Panc1 (cell line): Measurements from ENCODE around the gene UBE2M. TPM values are rescaled to one million over a fixed set of nuclear protein-coding genes. Genes with fewer than 3 reads are reported as not detected.

ENCODE experiments used
- ATAC-seq: fragments of 200-7000 bp; cut with Tn5 transposase; 2 replicates; pipeline ENCODE4 v1.9.1; 2020; ENCODE audit warnings: mild to moderate bottlenecking, moderate library complexity
- BruUV-seq: library from RNA; stranded (reverse); fragments of 400-500 nt; replicated peaks from 2 replicates; lab custom pipeline; 2021; lab: Mats Ljungman, UMichigan
- CTCF ChIA-PET: fragments of 300-600 bp; sonication (Branson Sonifier 250); formaldehyde crosslinking; loops from one replicate; lab custom pipeline; 2022; ENCODE audit warnings: antibody characterized with exemption; lab: Charles Lee
- POLR2A ChIA-PET: fragments of 300-600 bp; sonication (Branson Sonifier 250); formaldehyde crosslinking; loops from one replicate; lab custom pipeline; 2022; ENCODE audit warnings: antibody characterized with exemption; lab: Charles Lee
- DNase-seq: peaks from one replicate; pipeline ENCODE4 v3.0.0-alpha.2; 2010; ENCODE audit warnings: low read depth, low spot score
- H3K27ac ChIP-seq: 2 replicates; pipeline ENCODE4 v1.5.1; 2011; ENCODE audit warnings: mild to moderate bottlenecking, low read length, inconsistent platforms
- H3K27me3 ChIP-seq: fragments of 200-500 bp; sonication (Bioruptor generic); 2 replicates; pipeline ENCODE4 v1.6.0; 2014; ENCODE audit warnings: low read length, inconsistent platforms; ENCODE audit not compliant: control insufficient read depth, insufficient read depth
- H3K36me3 ChIP-seq: fragments of 200-500 bp; sonication (Bioruptor generic); 2 replicates; pipeline ENCODE4 v1.5.1; 2014; ENCODE audit warnings: inconsistent platforms, mild to moderate bottlenecking, low read length, moderate library complexity; ENCODE audit not compliant: control insufficient read depth, insufficient read depth
- H3K4me1 ChIP-seq: 2 replicates; pipeline ENCODE4 v1.5.1; 2011; ENCODE audit warnings: inconsistent platforms, mild to moderate bottlenecking, low read length, moderate library complexity; ENCODE audit not compliant: control insufficient read depth, insufficient read depth
- H3K4me3 ChIP-seq, 2 experiments: 2 replicates each; pipeline ENCODE4 v1.5.1; 2011 to 2012; ENCODE audit warnings: low read depth in 2 of 2, low read length in 2 of 2, mild to moderate bottlenecking in 2 of 2, inconsistent platforms in 1 of 2, moderate library complexity in 1 of 2
- H3K9me3 ChIP-seq: fragments of 200-500 bp; sonication (Bioruptor generic); 2 replicates; pipeline ENCODE4 v1.5.1; 2014; ENCODE audit warnings: low read depth, mild to moderate bottlenecking, inconsistent platforms, low read length, moderate library complexity; ENCODE audit not compliant: control insufficient read depth, insufficient read depth
- POLR2AphosphoS5 ChIP-seq: IDR thresholded peaks from 2 replicates; pipeline ENCODE4 v1.6.1; 2012; ENCODE audit warnings: mild to moderate bottlenecking, low read depth, low read length, moderate library complexity
- REST ChIP-seq, 2 experiments: IDR thresholded peaks; 2 replicates each; pipeline ENCODE4 v1.6.1; 2011 to 2012; ENCODE audit warnings: low read depth in 2 of 2, control low read depth in 1 of 2, low read length in 1 of 2, mild to moderate bottlenecking in 1 of 2, moderate library complexity in 1 of 2; ENCODE audit not compliant: insufficient read depth in 1 of 2
- SIN3A ChIP-seq: IDR thresholded peaks from 2 replicates; pipeline ENCODE4 v1.6.1; 2012; ENCODE audit warnings: low read depth, mild to moderate bottlenecking, low read length, moderate library complexity, borderline replicate concordance; ENCODE audit not compliant: insufficient read depth
- TCF7L2 ChIP-seq: IDR thresholded peaks from 2 replicates; pipeline ENCODE4 v1.6.1; 2011; ENCODE audit warnings: mild to moderate bottlenecking, low read depth, low read length, inconsistent platforms
- in situ Hi-C: cut with HindIII; loops from 2 replicates; pipeline ENCODE4 v1.10.0; 2016; ENCODE audit warnings: low sequenced_read_pairs, low pct_unique_long_range_greater_than_20kb
- intact Hi-C: fragments of 100-400 bp; cut with micrococcal nuclease; formaldehyde crosslinking; loops from one replicate; pipeline ENCODE4 v1.10.0; 2022; ENCODE audit not compliant: unreplicated experiment
- total RNA-seq: library from RNA; stranded (reverse); gene quantifications from one replicate; pipeline ENCODE4 v1.2.1, GENCODE V29; 2021; ENCODE audit not compliant: unreplicated experiment
- TF ChIP-seq, protein P1 (sequence below): fragments of 450-650 bp; IDR thresholded peaks from 2 replicates; pipeline ENCODE4 v1.5.1; 2017; ENCODE audit warnings: mild to moderate bottlenecking

UBE2M gene
- total RNA-seq, 1 experiment from 2014 or later, result 189 TPM

DNA sequence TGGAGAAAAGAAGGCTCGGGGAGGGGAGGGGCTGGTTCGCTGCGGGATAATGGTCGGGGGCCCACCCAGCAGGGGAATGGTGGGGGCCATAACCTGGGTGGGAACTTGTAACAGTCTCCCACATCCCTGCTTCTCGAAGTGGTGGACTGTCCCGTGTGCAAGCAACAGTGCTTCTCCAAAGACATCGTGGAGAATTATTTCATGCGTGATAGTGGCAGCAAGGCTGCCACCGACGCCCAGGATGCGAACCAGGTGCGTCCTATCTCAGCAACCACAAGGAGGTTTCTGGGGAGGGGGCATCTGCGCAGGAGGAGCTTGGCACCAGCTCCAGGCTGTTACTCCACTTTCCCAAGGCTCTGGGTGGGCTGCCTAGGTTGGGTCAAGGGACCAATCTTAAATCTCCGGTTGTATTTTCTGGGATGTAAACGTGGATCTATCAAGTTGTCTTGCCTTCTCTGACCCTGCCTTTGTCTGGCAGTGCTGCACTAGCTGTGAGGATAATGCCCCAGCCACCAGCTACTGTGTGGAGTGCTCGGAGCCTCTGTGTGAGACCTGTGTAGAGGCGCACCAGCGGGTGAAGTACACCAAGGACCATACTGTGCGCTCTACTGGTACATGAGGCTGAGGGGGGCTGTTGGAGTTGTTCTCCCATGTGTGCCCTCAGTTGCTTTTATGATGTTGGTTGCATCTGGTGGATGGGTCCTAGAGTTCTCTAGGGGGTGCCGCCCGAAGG, 13.0 kb downstream of the UBE2M start:
- peaks cover 4% of the 10 kb centered on the region; the same call in 1 of the 2 replicates for H3K27me3 ChIP-seq
- ATAC-seq (no peak), DNase-seq (no peak)
- peak overlapping the region; percentile 92 for H3K27ac ChIP-seq
- in situ Hi-C loops, result no loop called here
- TF ChIP-seq SIN3A (no peak), TCF7L2 (no peak), POLR2AphosphoS5 (0 out of 2 replicates have a peak, but pooled peaks have one; percentile 20), REST (IDR thresholded peaks at IDR 0.05; ENCODE audit: insufficient read depth in 1 of 2, low read depth in 2 of 2, low read length in 1 of 2) (no peak)
- TF ChIP-seq, protein P1, sequence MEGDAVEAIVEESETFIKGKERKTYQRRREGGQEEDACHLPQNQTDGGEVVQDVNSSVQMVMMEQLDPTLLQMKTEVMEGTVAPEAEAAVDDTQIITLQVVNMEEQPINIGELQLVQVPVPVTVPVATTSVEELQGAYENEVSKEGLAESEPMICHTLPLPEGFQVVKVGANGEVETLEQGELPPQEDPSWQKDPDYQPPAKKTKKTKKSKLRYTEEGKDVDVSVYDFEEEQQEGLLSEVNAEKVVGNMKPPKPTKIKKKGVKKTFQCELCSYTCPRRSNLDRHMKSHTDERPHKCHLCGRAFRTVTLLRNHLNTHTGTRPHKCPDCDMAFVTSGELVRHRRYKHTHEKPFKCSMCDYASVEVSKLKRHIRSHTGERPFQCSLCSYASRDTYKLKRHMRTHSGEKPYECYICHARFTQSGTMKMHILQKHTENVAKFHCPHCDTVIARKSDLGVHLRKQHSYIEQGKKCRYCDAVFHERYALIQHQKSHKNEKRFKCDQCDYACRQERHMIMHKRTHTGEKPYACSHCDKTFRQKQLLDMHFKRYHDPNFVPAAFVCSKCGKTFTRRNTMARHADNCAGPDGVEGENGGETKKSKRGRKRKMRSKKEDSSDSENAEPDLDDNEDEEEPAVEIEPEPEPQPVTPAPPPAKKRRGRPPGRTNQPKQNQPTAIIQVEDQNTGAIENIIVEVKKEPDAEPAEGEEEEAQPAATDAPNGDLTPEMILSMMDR, result no peak
- CTCF ChIA-PET, result no interaction called here
- intact Hi-C loops, result no loop called here
- BruUV-seq, result no TSS peak
- POLR2A ChIA-PET, result interaction anchor here (0.6 kb wide), 1 partner anchor 29 kb away, joined by 6 read pairs; no protein-coding TSS in a partner anchor
- H3K36me3 ChIP-seq, result peaks cover 38% of the 10 kb centered on the region
- H3K4me3 ChIP-seq, result peak overlapping the region; percentile 91 to 100
- H3K4me1 ChIP-seq, result peaks cover 10% of the 10 kb centered on the region
- no peaks in the 10 kb centered on the region for H3K9me3 ChIP-seq

DNA sequence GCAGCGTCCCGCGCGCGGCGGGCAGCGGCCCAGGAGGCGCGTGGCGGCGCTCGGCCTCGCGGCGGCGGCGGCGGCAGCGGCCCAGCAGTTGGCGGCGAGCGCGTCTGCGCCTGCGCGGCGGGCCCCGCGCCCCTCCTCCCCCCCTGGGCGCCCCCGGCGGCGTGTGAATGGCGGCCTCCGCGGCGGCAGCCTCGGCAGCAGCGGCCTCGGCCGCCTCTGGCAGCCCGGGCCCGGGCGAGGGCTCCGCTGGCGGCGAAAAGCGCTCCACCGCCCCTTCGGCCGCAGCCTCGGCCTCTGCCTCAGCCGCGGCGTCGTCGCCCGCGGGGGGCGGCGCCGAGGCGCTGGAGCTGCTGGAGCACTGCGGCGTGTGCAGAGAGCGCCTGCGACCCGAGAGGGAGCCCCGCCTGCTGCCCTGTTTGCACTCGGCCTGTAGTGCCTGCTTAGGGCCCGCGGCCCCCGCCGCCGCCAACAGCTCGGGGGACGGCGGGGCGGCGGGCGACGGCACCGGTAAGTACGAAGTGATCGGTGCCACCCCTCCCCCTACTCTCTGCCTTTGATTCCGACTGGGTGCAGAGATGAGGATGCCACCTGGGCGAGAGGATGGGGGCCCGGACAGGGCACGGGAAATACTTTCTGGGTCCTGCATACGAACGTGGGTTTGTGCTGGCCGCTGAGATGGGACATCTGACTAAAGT, 13.7 kb downstream of the UBE2M start:
- ChIA-PET CTCF (interaction anchor here (0.5 to 1.2 kb wide), 2 partner anchors 25 to 266 kb away, joined by 10 to 11 read pairs; partner anchors contain the start of genes ZBTB45 and ZNF8), POLR2A (interaction anchor here (1.2 kb wide), 2 partner anchors 10 to 31 kb away, joined by 4 to 5 read pairs; partner anchors contain the start of gene CHMP2A)
- in situ Hi-C loops (no loop called here), intact Hi-C loops (no loop called here)
- DNase-seq (no peak), ATAC-seq (peak; percentile 61)
- H3K36me3 ChIP-seq, result peaks cover 34% of the 10 kb centered on the region
- BruUV-seq, result no TSS peak
- peak overlapping the region; percentile 92 for H3K27ac ChIP-seq
- no peak for TF ChIP-seq POLR2AphosphoS5
- no peak for TF ChIP-seq REST (IDR thresholded peaks at IDR 0.05; ENCODE audit: insufficient read depth in 1 of 2, low read depth in 2 of 2, low read length in 1 of 2)
- TF ChIP-seq TCF7L2, result no peak
- no peak; the same call in 1 of the 2 replicates for TF ChIP-seq SIN3A
- TF ChIP-seq, protein P1, result no peak
- H3K9me3 ChIP-seq, result no peaks in the 10 kb centered on the region
- peaks cover 10% of the 10 kb centered on the region for H3K4me1 ChIP-seq
- peaks cover 4% of the 10 kb centered on the region; the same call in 1 of the 2 replicates for H3K27me3 ChIP-seq
- peak overlapping the region; percentile 91 to 100 for H3K4me3 ChIP-seq
